ENCODE measurements around the gene CEMP1.

CEMP1 gene

DNA sequence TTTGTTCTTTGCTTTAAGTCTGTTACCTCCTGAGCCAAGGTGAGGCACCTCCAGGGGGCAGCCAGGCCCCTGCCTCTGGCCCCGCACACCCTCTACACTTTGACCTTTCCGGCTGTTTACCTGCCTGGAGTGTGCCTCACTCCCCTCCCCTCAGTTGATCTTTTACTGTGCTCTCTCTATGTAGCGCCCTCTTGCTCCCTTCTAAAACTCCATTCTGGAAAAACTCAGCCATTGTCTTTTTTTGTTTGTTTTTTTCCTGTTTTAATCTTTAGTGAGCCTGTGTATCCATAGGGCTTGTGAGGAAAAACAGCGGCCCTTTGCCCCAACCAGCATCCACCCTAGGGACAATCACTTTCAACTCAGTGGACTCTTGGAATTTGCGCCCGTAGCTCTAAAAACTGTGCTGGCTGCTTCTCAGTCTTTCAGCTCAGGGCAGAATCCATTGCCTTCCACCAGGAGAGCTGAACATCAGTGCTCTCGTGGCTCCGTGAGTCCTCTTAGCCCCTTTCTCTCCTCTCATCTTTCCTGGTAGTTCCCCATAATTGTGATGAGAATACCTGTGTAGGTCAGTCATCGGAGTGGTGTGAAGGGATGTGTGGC is 6.8 kb downstream of the CEMP1 start:
- in situ Hi-C loops (cut with HindIII; ENCODE audit: low pct_ligation_motif_present, low pct_unique_long_range_greater_than_20kb, low sequenced_read_pairs), result no loop called here
- DNase-seq, result no peak

GRCh38 chr16:2523801-2524231 is 7.4 kb downstream of the CEMP1 start:
- DNase-seq, result no peak
- in situ Hi-C loops (cut with HindIII; ENCODE audit: low pct_ligation_motif_present, low pct_unique_long_range_greater_than_20kb, low sequenced_read_pairs), result no loop called here

DNA sequence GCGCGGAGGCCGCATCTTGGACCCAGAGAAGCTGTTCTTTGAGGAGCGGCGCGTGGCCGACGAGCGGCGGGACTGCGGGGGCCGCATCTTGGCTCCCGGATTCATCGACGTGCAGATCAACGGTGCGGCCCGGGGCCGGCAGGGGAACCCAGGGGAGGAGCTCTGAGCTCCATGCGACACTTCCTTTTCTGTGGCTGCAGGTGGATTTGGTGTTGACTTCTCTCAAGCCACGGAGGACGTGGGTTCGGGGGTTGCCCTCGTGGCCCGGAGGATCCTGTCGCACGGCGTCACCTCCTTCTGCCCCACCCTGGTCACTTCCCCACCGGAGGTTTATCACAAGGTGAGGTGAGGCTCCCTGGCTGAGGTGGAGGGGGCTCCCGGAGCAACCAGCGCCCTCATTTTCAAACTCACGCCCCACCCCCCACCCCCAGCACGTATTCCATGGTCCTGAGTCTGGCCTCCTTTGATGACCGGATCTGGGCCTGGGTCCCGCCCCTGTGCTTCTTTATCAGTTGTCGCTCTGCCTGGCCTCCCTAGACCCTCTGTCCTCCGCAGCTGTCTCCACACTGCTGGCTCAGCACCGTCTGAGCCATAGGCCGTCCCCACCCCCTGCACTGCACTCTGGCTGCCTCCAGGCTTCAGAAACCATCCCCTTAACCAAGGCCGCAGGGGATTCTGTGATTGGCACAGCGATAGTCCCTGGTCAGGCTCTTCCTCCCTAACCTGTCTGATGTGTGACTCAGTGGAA is 10.2 kb downstream of the CEMP1 start:
- in situ Hi-C loops (cut with HindIII; ENCODE audit: low pct_ligation_motif_present, low pct_unique_long_range_greater_than_20kb, low sequenced_read_pairs), result no loop called here
- peak; percentile 45 for DNase-seq

DNA sequence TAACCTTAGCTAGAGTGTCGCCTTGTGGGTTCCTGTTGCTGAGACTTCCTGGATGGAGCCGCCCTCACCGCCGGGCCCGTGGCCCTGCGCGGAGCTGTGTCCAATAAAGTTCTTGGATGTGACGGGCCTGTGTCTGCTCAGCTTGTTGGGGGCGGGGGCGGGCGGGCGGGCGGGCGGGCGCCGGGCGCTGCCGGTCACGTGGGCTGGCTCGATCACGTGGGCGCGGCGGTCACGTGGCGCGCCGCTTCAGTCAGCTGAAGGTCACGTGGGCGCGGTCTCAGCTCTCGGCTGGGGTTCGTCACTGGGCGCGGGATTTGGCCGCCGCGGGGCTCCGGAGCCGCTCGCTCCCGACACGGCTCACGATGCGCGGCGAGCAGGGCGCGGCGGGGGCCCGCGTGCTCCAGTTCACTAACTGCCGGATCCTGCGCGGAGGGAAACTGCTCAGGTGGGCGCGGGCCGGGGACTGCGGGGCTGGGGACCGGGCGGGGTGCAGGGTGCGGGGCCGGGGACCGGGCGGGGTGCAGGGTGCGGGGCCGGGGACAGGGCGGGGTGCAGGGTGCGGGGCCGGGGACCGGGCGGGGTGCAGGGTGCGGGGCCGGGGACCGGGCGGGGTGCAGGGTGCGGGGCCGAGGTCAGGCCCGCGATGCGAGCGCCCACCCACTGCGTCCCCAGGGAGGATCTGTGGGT is 11.0 kb downstream of the CEMP1 start, which contains the start of gene AMDHD2:
Gene AMDHD2 (plus strand): TSS at position 275 of the 687 bp plus-strand sequence. CDS start 88 bp downstream, at position 363.
- in situ Hi-C loops (cut with HindIII; ENCODE audit: low pct_ligation_motif_present, low pct_unique_long_range_greater_than_20kb, low sequenced_read_pairs), result no loop called here
- DNase-seq, result peak; percentile 94

DNA sequence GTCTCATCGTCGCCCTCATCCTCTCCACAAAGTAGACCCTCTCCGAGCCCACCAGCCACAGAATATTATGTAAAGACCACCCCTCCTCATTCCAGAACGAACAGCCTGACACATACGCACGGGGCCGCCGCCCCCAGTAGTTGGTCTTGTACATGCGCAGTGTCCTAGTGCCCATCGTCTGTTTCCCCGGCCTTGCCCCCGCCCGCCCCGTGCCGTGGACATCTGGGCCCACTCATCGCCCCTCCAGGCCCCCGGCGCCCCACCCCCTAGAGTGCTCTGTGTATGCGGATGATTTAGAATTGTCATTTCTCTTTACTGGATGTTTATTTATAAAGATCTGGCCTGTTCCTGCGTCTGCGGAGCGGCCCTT is 11.5 kb downstream of the CEMP1 start:
- DNase-seq, result no peak
- in situ Hi-C loops (cut with HindIII; ENCODE audit: low pct_ligation_motif_present, low pct_unique_long_range_greater_than_20kb, low sequenced_read_pairs), result no loop called here

DNA sequence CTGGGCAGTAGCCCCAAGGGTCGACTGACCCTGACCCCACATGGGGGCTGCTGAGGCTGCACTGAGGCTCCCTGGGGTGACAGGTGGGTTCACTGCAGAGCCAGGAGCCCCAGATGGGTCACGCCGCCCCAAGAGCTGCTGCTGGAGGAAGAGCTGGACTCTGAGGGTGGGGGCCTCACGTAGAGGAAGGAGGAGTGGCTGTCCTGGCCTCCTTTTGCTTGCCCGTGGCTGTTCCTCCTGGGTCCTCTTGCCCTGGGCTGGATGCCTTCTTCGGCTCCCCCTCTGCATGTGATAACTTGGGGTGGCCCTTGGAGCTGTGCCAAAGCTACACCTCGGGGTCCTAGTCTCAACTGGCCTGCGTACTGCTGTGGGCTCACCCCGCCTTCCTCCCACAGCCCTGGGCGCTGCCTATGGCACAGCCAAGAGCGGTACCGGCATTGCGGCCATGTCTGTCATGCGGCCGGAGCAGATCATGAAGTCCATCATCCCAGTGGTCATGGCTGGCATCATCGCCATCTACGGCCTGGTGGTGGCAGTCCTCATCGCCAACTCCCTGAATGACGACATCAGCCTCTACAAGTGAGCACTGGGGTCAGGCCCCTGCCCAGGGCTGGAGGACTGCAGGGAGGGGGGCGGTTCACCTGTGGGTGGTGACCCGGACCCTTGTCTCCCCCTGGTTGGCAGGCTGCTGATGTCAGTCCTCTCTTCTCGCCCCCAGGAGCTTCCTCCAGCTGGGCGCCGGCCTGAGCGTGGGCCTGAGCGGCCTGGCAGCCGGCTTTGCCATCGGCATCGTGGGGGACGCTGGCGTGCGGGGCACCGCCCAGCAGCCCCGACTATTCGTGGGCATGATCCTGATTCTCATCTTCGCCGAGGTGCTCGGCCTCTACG is 12.1 kb downstream of the CEMP1 start:
- no peak for DNase-seq
- in situ Hi-C loops (cut with HindIII; ENCODE audit: low pct_ligation_motif_present, low pct_unique_long_range_greater_than_20kb, low sequenced_read_pairs), result no loop called here

- no peak for DNase-seq
- in situ Hi-C loops (cut with HindIII; ENCODE audit: low pct_ligation_motif_present, low pct_unique_long_range_greater_than_20kb, low sequenced_read_pairs), result no loop called here
Measured at GRCh38 chr16:2517954-2518605, 13.1 kb downstream of the CEMP1 start.

GRCh38 chr16:2516391-2517240 is 14.6 kb downstream of the CEMP1 start:
- in situ Hi-C loops (cut with HindIII; ENCODE audit: low pct_ligation_motif_present, low pct_unique_long_range_greater_than_20kb, low sequenced_read_pairs), result no loop called here
- peak; percentile 53 for DNase-seq

GRCh38 chr16:2515180-2515851 is 15.9 kb downstream of the CEMP1 start:
- no peak for DNase-seq
- in situ Hi-C loops (cut with HindIII; ENCODE audit: low pct_ligation_motif_present, low pct_unique_long_range_greater_than_20kb, low sequenced_read_pairs), result no loop called here

- no peak for DNase-seq
- in situ Hi-C loops (cut with HindIII; ENCODE audit: low pct_ligation_motif_present, low pct_unique_long_range_greater_than_20kb, low sequenced_read_pairs), result no loop called here
Measured at GRCh38 chr16:2514333-2515179, 16.7 kb downstream of the CEMP1 start.

- DNase-seq, result peak; percentile 93
- in situ Hi-C loops (cut with HindIII; ENCODE audit: low pct_ligation_motif_present, low pct_unique_long_range_greater_than_20kb, low sequenced_read_pairs), result no loop called here
Measured at GRCh38 chr16:2513405-2514332, 17.5 kb downstream of the CEMP1 start, which contains the start of gene ATP6V0C. Gene ATP6V0C, plus strand, starts transcription at chr16:2513952. Its CDS starts 152 bp downstream, at chr16:2514104.

GRCh38 chr16:2512735-2513404 is 18.3 kb downstream of the CEMP1 start:
- in situ Hi-C loops (cut with HindIII; ENCODE audit: low pct_ligation_motif_present, low pct_unique_long_range_greater_than_20kb, low sequenced_read_pairs), result no loop called here
- DNase-seq, result no peak

- in situ Hi-C loops (cut with HindIII; ENCODE audit: low pct_ligation_motif_present, low pct_unique_long_range_greater_than_20kb, low sequenced_read_pairs), result no loop called here
- DNase-seq, result no peak
Measured at GRCh38 chr16:2511996-2512734, 19.0 kb downstream of the CEMP1 start.

Measured in ACHN (cell line).